Breast epithelium (tissue), 4 donors: ENCODE results near the gene KDM5B. TPM values are rescaled to one million over a fixed set of nuclear protein-coding genes. Genes with fewer than 3 reads are reported as not detected.
"Not testable (repeated sequence)": the region's sequence is repeated elsewhere in the genome, so short reads cannot be mapped to it uniquely, and the experiment has no call there.

Experiments used
- DNase-seq, 2 donors: peaks; one replicate each; pipeline ENCODE4 v3.0.0-alpha.2; 2019; ENCODE audit warnings: low spot score in 2 of 2
- H3K27ac ChIP-seq, 2 donors: fragments of 200-600 bp; sonication (generic) in 1 of 2; one replicate each; pipeline ENCODE4 v1.5.1; 2016 to 2019; ENCODE audit warnings: mild to moderate bottlenecking in 1 of 2
- H3K27me3 ChIP-seq, 2 donors: fragments of 200-600 bp; sonication (generic) in 1 of 2; one replicate each; pipeline versions ENCODE4 v1.5.1 to v1.6.0; 2017 to 2019; ENCODE audit warnings: control low read depth in 1 of 2, mild to moderate bottlenecking in 1 of 2
- H3K36me3 ChIP-seq: fragments of 200-600 bp; one replicate; pipeline ENCODE4 v1.5.1; 2019
- H3K4me1 ChIP-seq, 2 donors: fragments of 200-600 bp; sonication (generic); one replicate each; pipeline ENCODE4 v1.5.1; 2016 to 2019; ENCODE audit warnings: control low read depth in 1 of 2
- H3K4me3 ChIP-seq, 3 donors: fragments of 200-600 bp; sonication (generic); 1 replicate in 2 of 3; 2 replicates in 1 of 3; pipeline ENCODE4 v1.5.1; 2016 to 2019; ENCODE audit warnings: mild to moderate bottlenecking in 3 of 3, moderate library complexity in 2 of 3
- H3K9me3 ChIP-seq, 2 donors: fragments of 200-600 bp; sonication (generic) in 1 of 2; one replicate each; pipeline ENCODE4 v1.5.1; 2016 to 2019; ENCODE audit warnings: control low read depth in 1 of 2
- POLR2A ChIP-seq: fragments of 450-650 bp; IDR thresholded peaks from one replicate; pipeline ENCODE4 v1.6.1; 2016; ENCODE audit warnings: antibody characterized with exemption, mild to moderate bottlenecking, moderate library complexity
- POLR2AphosphoS5 ChIP-seq, 3 donors: sonication (generic); formaldehyde crosslinking; IDR thresholded peaks; one replicate each; pipeline ENCODE4 v1.6.1; 2017; ENCODE audit warnings: antibody characterized with exemption in 3 of 3
- intact Hi-C: fragments of 100-400 bp; cut with DNase I; formaldehyde crosslinking; loops from one replicate; pipeline ENCODE4 v1.15.1; 2023; ENCODE audit warnings: low total_unique reads
- total RNA-seq, 3 donors: library from RNA; depleted of rRNA; stranded (reverse); fragments of >200 nt; gene quantifications; one replicate each; pipeline ENCODE4 v1.1.0, GENCODE V29; 2016
- TF ChIP-seq, protein P1 (sequence below), 3 donors: fragments of 450-650 bp; IDR thresholded peaks; one replicate each; pipeline ENCODE4 v1.5.1; 2016 to 2017; ENCODE audit warnings: antibody characterized with exemption in 3 of 3, mild to moderate bottlenecking in 3 of 3, moderate library complexity in 3 of 3

KDM5B gene
- total RNA-seq, 3 donors from 2014 or later, result 37.6 to 122 (median 87.5) TPM

DNA sequence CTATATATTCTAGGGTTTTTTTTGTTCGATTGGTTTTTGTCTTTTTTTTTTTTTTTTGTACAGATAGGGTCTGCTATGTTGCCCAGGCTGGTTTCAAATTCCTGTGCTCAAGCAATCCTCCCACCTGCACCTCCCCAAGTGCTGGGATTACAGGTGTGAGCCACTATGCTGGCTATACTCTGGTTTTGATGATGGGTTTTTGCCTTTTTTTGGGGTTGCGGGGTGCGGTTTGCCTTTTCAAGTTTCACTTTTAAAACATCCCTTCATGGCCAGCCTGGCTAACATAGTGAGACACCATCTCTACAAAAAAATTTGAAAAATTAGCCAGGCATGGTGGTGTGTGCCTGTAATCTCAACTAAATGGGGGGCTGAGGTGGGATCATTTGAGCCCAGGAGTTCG lies 10.0 kb downstream of the KDM5B start:
- H3K4me3 ChIP-seq, result no peak overlapping the region
- DNase-seq, result no peak
- no peaks in the 10 kb centered on the region for H3K36me3 ChIP-seq
- H3K4me1 ChIP-seq, result peaks cover 0 to 3% of the 10 kb centered on the region in 2 donors
- H3K9me3 ChIP-seq, result no peaks in the 10 kb centered on the region
- H3K27ac ChIP-seq, result no peak overlapping the region
- H3K27me3 ChIP-seq, result no peaks in the 10 kb centered on the region
- intact Hi-C loops, result no loop called here
- no peak for TF ChIP-seq POLR2A
- TF ChIP-seq, protein P1, sequence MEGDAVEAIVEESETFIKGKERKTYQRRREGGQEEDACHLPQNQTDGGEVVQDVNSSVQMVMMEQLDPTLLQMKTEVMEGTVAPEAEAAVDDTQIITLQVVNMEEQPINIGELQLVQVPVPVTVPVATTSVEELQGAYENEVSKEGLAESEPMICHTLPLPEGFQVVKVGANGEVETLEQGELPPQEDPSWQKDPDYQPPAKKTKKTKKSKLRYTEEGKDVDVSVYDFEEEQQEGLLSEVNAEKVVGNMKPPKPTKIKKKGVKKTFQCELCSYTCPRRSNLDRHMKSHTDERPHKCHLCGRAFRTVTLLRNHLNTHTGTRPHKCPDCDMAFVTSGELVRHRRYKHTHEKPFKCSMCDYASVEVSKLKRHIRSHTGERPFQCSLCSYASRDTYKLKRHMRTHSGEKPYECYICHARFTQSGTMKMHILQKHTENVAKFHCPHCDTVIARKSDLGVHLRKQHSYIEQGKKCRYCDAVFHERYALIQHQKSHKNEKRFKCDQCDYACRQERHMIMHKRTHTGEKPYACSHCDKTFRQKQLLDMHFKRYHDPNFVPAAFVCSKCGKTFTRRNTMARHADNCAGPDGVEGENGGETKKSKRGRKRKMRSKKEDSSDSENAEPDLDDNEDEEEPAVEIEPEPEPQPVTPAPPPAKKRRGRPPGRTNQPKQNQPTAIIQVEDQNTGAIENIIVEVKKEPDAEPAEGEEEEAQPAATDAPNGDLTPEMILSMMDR (IDR thresholded peaks at IDR 0.05), result no peak
- TF ChIP-seq POLR2AphosphoS5 (IDR thresholded peaks at IDR 0.05), result no peak

DNA sequence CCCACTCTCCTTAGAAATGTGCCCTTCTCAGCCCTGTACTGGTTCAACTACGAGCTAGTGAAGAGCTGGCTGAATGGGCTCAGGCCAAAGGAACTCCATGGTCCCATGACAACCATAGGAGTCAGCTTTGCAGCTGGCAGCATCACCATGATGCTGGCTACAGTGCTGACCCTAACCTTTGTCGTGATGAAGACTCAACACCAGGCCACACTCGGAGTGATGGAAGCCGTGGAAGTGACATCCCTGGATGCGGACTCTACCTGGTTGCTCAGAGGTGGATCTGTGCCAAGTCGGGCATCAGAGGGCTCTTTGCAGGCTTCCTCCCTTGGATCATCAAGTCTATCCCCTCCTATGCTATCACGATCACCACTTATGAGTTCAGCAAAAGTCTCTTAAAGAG lies 11.6 kb downstream of the KDM5B start:
- TF ChIP-seq POLR2A, result no peak
- TF ChIP-seq, protein P1 (IDR thresholded peaks at IDR 0.05), result no peak
- no peak for TF ChIP-seq POLR2AphosphoS5 (IDR thresholded peaks at IDR 0.05)
- H3K27ac ChIP-seq, result no peak overlapping the region
- intact Hi-C loops, result no loop called here

GRCh38 chr1:202794931-202795330 lies 13.3 kb downstream of the KDM5B start:
- H3K27ac ChIP-seq, H3K27me3 ChIP-seq, intact Hi-C loops, H3K4me3 ChIP-seq, H3K4me1 ChIP-seq, H3K9me3 ChIP-seq, H3K36me3 ChIP-seq, DNase-seq: not testable (repeated sequence)

More for the DNA sequence above, 11.6 kb downstream of the KDM5B start:
- no peak for DNase-seq
- no peaks in the 10 kb centered on the region for H3K9me3 ChIP-seq
- H3K4me3 ChIP-seq, result no peak overlapping the region
- peaks cover 0 to 3% of the 10 kb centered on the region in 2 donors for H3K4me1 ChIP-seq
- H3K27me3 ChIP-seq, result no peaks in the 10 kb centered on the region
- no peaks in the 10 kb centered on the region for H3K36me3 ChIP-seq

DNA sequence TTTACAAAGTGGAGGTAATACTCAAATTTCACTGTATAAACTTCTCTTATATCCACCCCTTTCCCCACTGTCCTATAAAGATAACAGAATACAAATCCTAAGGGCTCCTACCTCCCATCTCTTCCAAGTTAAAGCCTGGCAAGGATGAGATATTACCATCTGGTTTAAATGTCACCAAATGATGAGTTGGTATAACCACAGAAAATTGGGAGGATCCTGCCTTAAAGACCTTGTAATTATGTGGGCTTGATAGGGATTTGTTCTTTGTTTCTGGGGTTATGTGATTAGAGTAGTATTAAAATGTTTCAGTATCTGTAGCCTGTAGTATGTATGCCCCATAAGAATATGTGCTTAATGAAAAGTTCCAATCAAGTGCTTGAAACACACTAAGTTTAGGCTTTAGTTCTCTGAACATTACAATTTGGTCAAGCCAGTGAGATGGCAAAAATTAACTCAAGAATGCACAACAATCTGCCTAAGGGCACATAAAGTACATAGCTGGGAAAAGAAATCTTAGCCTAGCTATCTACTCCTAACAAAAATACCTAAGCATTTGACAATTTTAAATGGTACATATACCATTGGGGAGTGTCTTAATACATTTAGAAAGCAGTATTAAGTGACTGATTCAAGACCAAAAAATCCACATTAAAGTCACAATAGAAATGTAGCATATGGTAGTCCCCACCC lies 14.0 kb downstream of the KDM5B start:
- intact Hi-C loops, result no loop called here
- TF ChIP-seq, protein P1 (IDR thresholded peaks at IDR 0.05), result no peak
- TF ChIP-seq POLR2A (no peak), POLR2AphosphoS5 (IDR thresholded peaks at IDR 0.05) (no peak)
- peaks cover 0 to 3% of the 10 kb centered on the region in 2 donors for H3K4me1 ChIP-seq
- H3K27me3 ChIP-seq, result no peaks in the 10 kb centered on the region
- no peak overlapping the region for H3K27ac ChIP-seq
- no peak overlapping the region for H3K4me3 ChIP-seq
- no peaks in the 10 kb centered on the region for H3K36me3 ChIP-seq
- no peaks in the 10 kb centered on the region for H3K9me3 ChIP-seq
- no peak for DNase-seq

DNA sequence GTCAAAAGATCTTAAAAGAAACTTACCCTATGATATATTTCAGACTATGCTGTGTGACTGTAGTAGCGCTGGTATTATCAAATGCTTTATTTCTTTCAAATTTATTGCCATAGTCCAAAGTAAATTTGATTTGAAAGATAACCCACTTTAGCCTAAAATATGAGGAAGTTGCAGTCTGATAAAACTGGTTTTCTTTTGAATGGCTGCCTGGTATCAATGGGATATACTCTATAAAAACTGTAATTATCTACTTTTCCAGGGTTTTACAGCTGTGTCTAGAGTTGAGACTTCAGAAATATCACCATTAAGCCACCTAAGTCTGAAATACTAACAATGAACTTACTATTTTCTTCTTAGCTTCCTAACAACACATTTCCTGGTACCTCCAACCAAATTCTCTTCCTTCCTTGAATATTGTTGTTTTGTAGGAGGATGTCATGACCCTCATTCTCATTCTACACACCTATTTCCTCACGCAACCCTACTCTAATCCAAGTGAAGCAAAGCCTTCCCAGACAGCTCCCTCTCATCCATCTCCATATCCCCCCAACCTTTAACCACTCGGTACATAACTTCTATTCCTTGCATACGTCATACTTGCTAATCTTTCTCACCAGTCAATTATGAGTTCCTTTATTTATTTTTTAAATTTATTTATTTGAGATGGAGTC lies 17.0 kb downstream of the KDM5B start:
- no peaks in the 10 kb centered on the region for H3K9me3 ChIP-seq
- no peak overlapping the region for H3K27ac ChIP-seq
- TF ChIP-seq, protein P1 (IDR thresholded peaks at IDR 0.05), result no peak
- TF ChIP-seq POLR2AphosphoS5 (IDR thresholded peaks at IDR 0.05) (no peak), POLR2A (no peak)
- intact Hi-C loops, result no loop called here
- no peak overlapping the region for H3K4me3 ChIP-seq
- DNase-seq, result no peak
- H3K27me3 ChIP-seq, result no peaks in the 10 kb centered on the region
- H3K4me1 ChIP-seq, result peaks cover 0 to 3% of the 10 kb centered on the region in 2 donors
- H3K36me3 ChIP-seq, result no peaks in the 10 kb centered on the region
